ENCODE measurements around the gene TTLL7. TPM values are rescaled to one million over a fixed set of nuclear protein-coding genes. Genes with fewer than 3 reads are reported as not detected.

TTLL7 gene
- total and polyA plus RNA-seq, 9 of the 15 experiments (the other 6 are each of a cell fraction or from before 2014, with no cell fraction given), result 0.63 to 2.6 (median 1.7) TPM

DNA sequence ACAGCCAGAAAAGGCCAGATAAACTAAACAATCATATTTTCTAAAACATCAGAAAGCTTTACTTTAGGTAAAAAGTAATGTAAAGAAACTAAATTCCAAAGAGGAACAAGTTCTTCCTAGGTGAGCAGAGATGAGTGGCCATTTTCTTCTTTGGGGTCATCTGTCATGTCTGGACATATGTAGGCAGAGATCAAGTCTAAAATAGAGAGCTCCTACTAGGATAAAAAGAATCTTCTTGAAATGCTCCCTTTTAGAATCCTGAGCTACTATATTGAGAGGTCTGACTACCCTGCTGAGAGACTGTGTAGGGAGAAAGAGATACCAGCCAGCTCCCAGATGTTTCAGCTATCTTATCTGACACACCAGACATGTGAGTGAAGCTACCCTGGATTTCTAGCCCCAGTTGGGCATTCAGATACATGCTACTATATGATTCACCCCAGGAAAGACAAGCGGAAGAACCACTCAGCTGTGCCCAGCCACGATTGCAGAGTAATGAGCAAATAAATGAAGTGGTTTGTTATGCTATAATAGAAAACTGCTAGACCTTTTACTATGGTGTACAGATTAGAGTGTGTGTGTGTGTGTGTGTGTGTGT, 80.1 kb downstream of the TTLL7 start (continued):
- TF ChIP-seq EP400 (IDR thresholded peaks at IDR 0.05), result peak; percentile 21; the same call in 1 of the 2 replicates
- peak; percentile 88; the same call in 1 of the 2 replicates for TF ChIP-seq ELF4 (CRISPR knock-in tag; IDR thresholded peaks at IDR 0.05)
- TF ChIP-seq RNF2 (IDR thresholded peaks at IDR 0.05), result peak; percentile 78; the same call in 1 of the 2 replicates
- TF ChIP-seq, protein P1, sequence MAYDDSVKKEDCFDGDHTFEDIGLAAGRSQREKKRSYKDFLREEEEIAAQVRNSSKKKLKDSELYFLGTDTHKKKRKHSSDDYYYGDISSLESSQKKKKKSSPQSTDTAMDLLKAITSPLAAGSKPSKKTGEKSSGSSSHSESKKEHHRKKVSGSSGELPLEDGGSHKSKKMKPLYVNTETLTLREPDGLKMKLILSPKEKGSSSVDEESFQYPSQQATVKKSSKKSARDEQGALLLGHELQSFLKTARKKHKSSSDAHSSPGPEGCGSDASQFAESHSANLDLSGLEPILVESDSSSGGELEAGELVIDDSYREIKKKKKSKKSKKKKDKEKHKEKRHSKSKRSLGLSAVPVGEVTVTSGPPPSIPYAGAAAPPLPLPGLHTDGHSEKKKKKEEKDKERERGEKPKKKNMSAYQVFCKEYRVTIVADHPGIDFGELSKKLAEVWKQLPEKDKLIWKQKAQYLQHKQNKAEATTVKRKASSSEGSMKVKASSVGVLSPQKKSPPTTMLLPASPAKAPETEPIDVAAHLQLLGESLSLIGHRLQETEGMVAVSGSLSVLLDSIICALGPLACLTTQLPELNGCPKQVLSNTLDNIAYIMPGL (CRISPR knock-in tag; IDR thresholded peaks at IDR 0.05), result no peak
- peak; percentile 95 for TF ChIP-seq SMAD4 (CRISPR knock-in tag; conservative IDR thresholded peaks at IDR 0.05)
- TF ChIP-seq KLF1 (tag; IDR thresholded peaks at IDR 0.05), result no peak
- TF ChIP-seq SMAD3 (CRISPR knock-in tag; conservative IDR thresholded peaks at IDR 0.05), result peak; percentile 89
- TF ChIP-seq ZNF274 (IDR thresholded peaks at IDR 0.05; ENCODE audit: borderline replicate concordance, low read depth, low read length), result peak; percentile 65; the same call in 1 of the 2 replicates
- peak; percentile 86 for TF ChIP-seq HDAC3 (IDR thresholded peaks at IDR 0.05; ENCODE audit: borderline replicate concordance, partially characterized antibody)
- peak; percentile 32 to 72; a peak in 3 of 4 replicates for TF ChIP-seq MAZ (CRISPR knock-in tag; conservative IDR thresholded peaks at IDR 0.05 in 1 of 2, IDR thresholded peaks at IDR 0.05 in 1 of 2)
- no peak for TF ChIP-seq GABPB1 (CRISPR knock-in tag; IDR thresholded peaks at IDR 0.05)
- TF ChIP-seq TCF7L2 (IDR thresholded peaks at IDR 0.05; ENCODE audit: low read depth, low read length), result no peak
- TF ChIP-seq FOSL1 (tag; conservative IDR thresholded peaks at IDR 0.05), result peak; percentile 97
- no peak for TF ChIP-seq CHCHD3 (CRISPR knock-in tag; IDR thresholded peaks at IDR 0.05)
- TF ChIP-seq, protein P2, sequence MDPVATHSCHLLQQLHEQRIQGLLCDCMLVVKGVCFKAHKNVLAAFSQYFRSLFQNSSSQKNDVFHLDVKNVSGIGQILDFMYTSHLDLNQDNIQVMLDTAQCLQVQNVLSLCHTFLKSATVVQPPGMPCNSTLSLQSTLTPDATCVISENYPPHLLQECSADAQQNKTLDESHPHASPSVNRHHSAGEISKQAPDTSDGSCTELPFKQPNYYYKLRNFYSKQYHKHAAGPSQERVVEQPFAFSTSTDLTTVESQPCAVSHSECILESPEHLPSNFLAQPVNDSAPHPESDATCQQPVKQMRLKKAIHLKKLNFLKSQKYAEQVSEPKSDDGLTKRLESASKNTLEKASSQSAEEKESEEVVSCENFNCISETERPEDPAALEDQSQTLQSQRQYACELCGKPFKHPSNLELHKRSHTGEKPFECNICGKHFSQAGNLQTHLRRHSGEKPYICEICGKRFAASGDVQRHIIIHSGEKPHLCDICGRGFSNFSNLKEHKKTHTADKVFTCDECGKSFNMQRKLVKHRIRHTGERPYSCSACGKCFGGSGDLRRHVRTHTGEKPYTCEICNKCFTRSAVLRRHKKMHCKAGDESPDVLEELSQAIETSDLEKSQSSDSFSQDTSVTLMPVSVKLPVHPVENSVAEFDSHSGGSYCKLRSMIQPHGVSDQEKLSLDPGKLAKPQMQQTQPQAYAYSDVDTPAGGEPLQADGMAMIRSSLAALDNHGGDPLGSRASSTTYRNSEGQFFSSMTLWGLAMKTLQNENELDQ (CRISPR knock-in tag; IDR thresholded peaks at IDR 0.05; ENCODE audit: borderline replicate concordance), result no peak
- TF ChIP-seq ZNF57 (CRISPR knock-in tag; IDR thresholded peaks at IDR 0.05), result no peak
- TF ChIP-seq DMBX1 (CRISPR knock-in tag; IDR thresholded peaks at IDR 0.05; ENCODE audit: borderline replicate concordance), result peak; percentile 93
- TF ChIP-seq SMARCE1 (IDR thresholded peaks at IDR 0.05), result peak; percentile 97
- no peak for TF ChIP-seq HNRNPLL (IDR thresholded peaks at IDR 0.05; ENCODE audit: low read depth, low read length, poor library complexity, severe bottlenecking)
- TF ChIP-seq HMG20A (CRISPR knock-in tag; conservative IDR thresholded peaks at IDR 0.05), result no peak
- no peak for TF ChIP-seq ZNF232 (CRISPR knock-in tag; IDR thresholded peaks at IDR 0.05)
- no peak for TF ChIP-seq POLR2H (tag; IDR thresholded peaks at IDR 0.05; ENCODE audit: low read depth)
- no peak for TF ChIP-seq CHD1 (IDR thresholded peaks at IDR 0.05; ENCODE audit: low read length)
- TF ChIP-seq HEY1 (CRISPR knock-in tag; IDR thresholded peaks at IDR 0.05; ENCODE audit: borderline replicate concordance), result 0 out of 2 replicates have a peak, but pooled peaks have one; percentile 62
